NCI-H69 (cell line): ENCODE measurements around the gene APOE.

ENCODE experiments used
- DNase-seq: peaks from one replicate; lab custom pipeline; 2025; lab: John Stamatoyannopoulos, UW

The APOE gene

GRCh38 chr19:44954278-44954648, 48.7 kb downstream of the APOE start:
- DNase-seq, result no peak

DNA sequence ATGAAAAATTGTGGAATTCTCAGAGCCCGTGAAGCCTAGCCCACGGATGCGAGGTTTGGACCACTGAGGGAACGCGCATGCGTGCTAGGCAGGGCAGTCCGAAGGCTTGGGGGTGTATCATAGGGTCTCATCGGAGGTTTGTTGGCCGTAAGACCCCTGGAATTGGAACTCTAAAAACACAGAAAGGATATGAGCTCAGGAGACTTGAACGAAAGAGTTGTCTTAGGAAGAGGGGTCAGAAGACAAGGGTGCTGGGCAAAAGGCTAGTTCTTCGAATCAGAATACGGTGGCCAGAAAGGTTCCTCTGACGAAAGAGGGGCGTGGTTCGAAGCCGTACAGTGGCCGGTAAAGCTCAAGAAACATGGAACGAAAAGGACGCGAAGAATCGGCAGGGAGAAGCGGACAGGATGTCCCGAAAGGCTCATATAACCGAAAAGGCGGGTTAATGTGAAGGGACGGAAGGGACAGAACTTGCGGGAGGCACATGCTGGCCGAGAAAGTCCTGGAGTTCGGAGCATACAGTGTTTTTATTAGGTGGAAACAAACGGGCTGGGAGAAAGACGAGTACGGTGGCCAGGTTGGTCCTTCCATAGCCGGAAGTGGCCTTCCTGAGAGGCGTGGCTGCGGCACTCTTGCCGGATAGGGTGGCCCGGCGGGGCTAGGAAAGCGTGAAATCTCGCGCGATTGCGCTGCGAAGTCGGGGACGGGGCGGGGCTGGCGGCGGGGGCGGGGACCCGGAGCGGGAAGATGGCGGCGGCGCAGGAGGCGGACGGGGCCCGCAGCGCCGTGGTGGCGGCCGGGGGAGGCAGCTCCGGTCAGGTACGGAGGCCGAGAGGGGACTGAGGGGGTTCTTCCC, 49.3 kb downstream of the APOE start, which contains the start of gene CLPTM1:
CLPTM1 (plus strand) TSS at position 732 of the 856 bp plus-strand sequence; CDS start at position 748, 16 bp downstream.
- peak; percentile 99 for DNase-seq

GRCh38 chr19:44955505-44956439, 50.2 kb downstream of the APOE start:
- DNase-seq, result no peak

DNA sequence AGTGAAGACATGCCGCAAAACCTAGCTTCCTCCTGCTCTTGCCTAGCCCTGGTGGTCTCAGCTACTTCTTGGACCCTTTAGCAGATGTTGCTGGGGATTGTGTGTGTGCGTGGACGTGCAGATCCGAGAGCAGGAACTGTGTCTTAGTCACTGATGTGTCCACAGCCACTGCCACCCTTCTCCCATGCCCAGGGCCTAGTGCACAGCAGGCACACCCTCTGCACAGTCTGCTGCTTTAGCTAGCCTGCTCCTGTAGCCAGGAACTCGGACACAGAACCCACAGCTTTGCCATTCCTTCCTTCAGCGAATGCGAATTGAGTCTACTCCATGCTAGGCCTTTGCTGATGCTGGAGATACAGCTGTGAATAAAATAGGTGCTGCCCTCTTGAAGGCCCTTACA, 51.9 kb downstream of the APOE start:
- DNase-seq, result no peak

DNA sequence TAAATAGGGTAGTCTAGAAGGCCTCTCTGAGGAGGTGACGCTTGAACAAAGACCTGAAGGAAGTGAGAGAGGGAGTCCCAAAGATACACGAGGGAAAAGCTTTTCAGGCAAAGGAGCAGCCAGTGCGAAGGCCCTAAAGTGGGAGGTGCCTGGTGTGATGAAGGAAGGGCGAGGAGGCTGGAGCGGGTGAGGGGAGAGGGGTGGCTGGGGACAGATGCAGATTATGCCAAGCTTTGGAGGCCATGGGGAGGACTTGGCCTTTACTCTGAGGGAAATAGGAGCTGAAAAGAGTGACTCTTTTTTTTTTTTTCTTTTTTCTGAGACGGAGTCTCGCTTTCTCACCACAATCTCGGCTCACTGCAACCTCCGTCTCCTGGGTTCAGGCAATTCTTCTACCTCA, 52.5 kb downstream of the APOE start:
- DNase-seq, result no peak
